ENCODE results near the gene NHSL1. TPM values are rescaled to one million over a fixed set of nuclear protein-coding genes. Genes with fewer than 3 reads are reported as not detected.

The NHSL1 gene
- total and polyA plus RNA-seq, 2 of the 8 experiments (the other 6 are each of a cell fraction or from before 2014, with no cell fraction given) = 7.2 to 32.4 TPM

DNA sequence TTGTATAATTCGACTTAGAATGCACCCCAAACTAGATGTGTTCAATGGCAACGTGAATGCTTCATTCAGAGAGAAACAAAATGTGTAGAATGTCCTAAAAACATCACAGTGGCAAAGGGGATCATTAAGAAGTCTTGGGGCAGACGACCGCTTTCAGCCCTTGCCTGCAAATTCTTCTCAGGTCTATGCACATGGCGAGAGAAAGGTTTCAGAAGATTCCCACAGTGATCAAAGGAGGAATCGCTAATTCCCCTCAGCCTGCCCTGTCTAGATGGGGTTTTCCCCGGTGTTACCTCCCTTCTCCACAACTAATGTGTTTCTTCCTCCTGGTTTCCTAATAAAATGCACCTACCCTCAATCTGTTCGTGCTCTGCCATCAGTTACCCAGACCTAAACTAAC is 13.3 kb upstream of the NHSL1 start:
- H3K27ac ChIP-seq (ENCODE audit: low read depth, low read length) = no peak overlapping the region
- H3K14ac ChIP-seq (ENCODE audit: insufficient read length) = no peak overlapping the region
- H3K4me1 ChIP-seq (replicated peaks in 1 of 4; ENCODE audit: control insufficient read depth in 3 of 4, insufficient read depth in 4 of 4, low read length in 3 of 4) = peaks cover 0 to 3% (median 1%) of the 10 kb centered on the region in 4 experiments; a peak in 2 of 7 replicates
- no peak for DNase-seq (ENCODE audit: low read depth in 1 of 2, low spot score in 2 of 2)
- no peak overlapping the region for H3K9ac ChIP-seq (replicated peaks in 1 of 4; ENCODE audit: extremely low read depth in 1 of 4, low read depth in 3 of 4, low read length in 3 of 4)
- H3K4me2 ChIP-seq (ENCODE audit: insufficient read depth in 1 of 2, low read depth in 2 of 2, low read length in 2 of 2) = peak overlapping the region; percentile 18 to 46; a peak in 2 of 4 replicates
- H2BK120ac ChIP-seq (replicated peaks; ENCODE audit: low read depth, low read length) = no peak overlapping the region
- H2AFZ ChIP-seq (ENCODE audit: low read length) = no peak overlapping the region
- H4K91ac ChIP-seq (replicated peaks; ENCODE audit: insufficient read length, low read length) = no peak overlapping the region
- no peak overlapping the region for H2AK5ac ChIP-seq (ENCODE audit: low read depth, low read length)
- H3K4me3 ChIP-seq (ENCODE audit: extremely low read depth in 1 of 4, insufficient read depth in 2 of 4, low read depth in 3 of 4, low read length in 4 of 4) = no peak overlapping the region
- no peak overlapping the region for H2BK5ac ChIP-seq (ENCODE audit: low read depth, low read length)
- H3K27me3 ChIP-seq (replicated peaks in 1 of 4; ENCODE audit: control insufficient read depth in 3 of 4, extremely low read depth in 1 of 4, insufficient read depth in 3 of 4, low read length in 3 of 4) = peaks cover 0 to 1% (median 0%) of the 10 kb centered on the region in 4 experiments; a peak in 1 of 7 replicates
- no peaks in the 10 kb centered on the region for H3K23me2 ChIP-seq (ENCODE audit: low read depth, low read length)
- H3K56ac ChIP-seq (replicated peaks; ENCODE audit: insufficient read length, low read depth, low read length) = no peak overlapping the region
- H4K5ac ChIP-seq (ENCODE audit: insufficient read length, low read depth, low read length) = no peak overlapping the region
- no peak overlapping the region for H3K4ac ChIP-seq (replicated peaks; ENCODE audit: insufficient read length, low read depth, low read length)
- no peak overlapping the region for H4K8ac ChIP-seq (ENCODE audit: extremely low read depth, insufficient read depth, low read length)
- peaks cover 0 to 17% of the 10 kb centered on the region in 2 experiments; a peak in 1 of 4 replicates for H3K79me2 ChIP-seq (ENCODE audit: control insufficient read depth in 1 of 2, insufficient read depth in 2 of 2, low read length in 2 of 2)
- H3K23ac ChIP-seq (ENCODE audit: insufficient read length) = no peak overlapping the region
- POLR2A ChIA-PET (ENCODE audit: partially characterized antibody) = interaction anchor here (1.2 kb wide), 1 partner anchor 15 kb away, joined by 3 read pairs; no protein-coding TSS in a partner anchor
- H2BK15ac ChIP-seq (ENCODE audit: low read length) = no peak overlapping the region
- H2BK20ac ChIP-seq (ENCODE audit: low read length) = no peak overlapping the region
- peaks cover 0 to 2% of the 10 kb centered on the region in 2 experiments for H4K20me1 ChIP-seq (replicated peaks in 1 of 2; ENCODE audit: control insufficient read depth in 1 of 2, insufficient read depth in 2 of 2, low read length in 2 of 2)
- FAIRE-seq = no peak
- H2BK12ac ChIP-seq (ENCODE audit: low read depth, low read length) = no peak overlapping the region
- H3K9me3 ChIP-seq (ENCODE audit: insufficient read depth in 2 of 2, low read depth in 1 of 2, low read length in 1 of 2) = no peaks in the 10 kb centered on the region
- no peak overlapping the region for H3K18ac ChIP-seq (ENCODE audit: extremely low read depth, low read length)
- H3K36me3 ChIP-seq (ENCODE audit: control insufficient read depth in 2 of 4, insufficient read depth in 4 of 4, low read length in 3 of 4) = no peaks in the 10 kb centered on the region
- H3K79me1 ChIP-seq (ENCODE audit: low read depth, low read length) = no peaks in the 10 kb centered on the region
- 36% methylated on average over 8 of the region's 8 CpGs; no CpG with 5 or more reads in 1 of the 2 experiments for WGBS, 2 experiments (ENCODE audit: extremely low coverage in 1 of 2, insufficient coverage in 1 of 2, insufficient read length in 1 of 2, insufficient replicate concordance in 2 of 2, low coverage in 1 of 2, low lambda C conversion rate in 2 of 2, missing lambda C conversion rate in 1 of 2)
- CTCF ChIA-PET (ENCODE audit: partially characterized antibody) = interaction anchor here (0.6 to 13.8 kb wide), 6 partner anchors 8 to 108 kb away, joined by 3 to 192 read pairs (median 4); no protein-coding TSS in a partner anchor
- TF ChIP-seq CHD2 (IDR thresholded peaks at IDR 0.05; ENCODE audit: low read length) (no peak), YY1 (IDR thresholded peaks at IDR 0.05; ENCODE audit: low read depth, low read length) (no peak), TEAD4 (IDR thresholded peaks at IDR 0.05; ENCODE audit: low read depth, low read length) (no peak; the same call in 1 of the 2 replicates), ATF3 (IDR thresholded peaks at IDR 0.05; ENCODE audit: insufficient read depth, low read depth, low read length) (no peak), CEBPB (IDR thresholded peaks at IDR 0.05; ENCODE audit: low read depth, low read length) (no peak), TAF7 (optimal IDR thresholded peaks at IDR 0.05; ENCODE audit: borderline replicate concordance, low read depth, low read length) (no peak)
